SK-N-SH (cell line): ENCODE data around the gene IMMP1L.

Experiments used
- EP300 ChIP-seq, 2 experiments: IDR thresholded peaks; 2 replicates each; pipeline versions ENCODE4 v1.4.0 to v1.6.1; 2012; ENCODE audit warnings: borderline replicate concordance in 1 of 2, low read depth in 1 of 2, low read length in 1 of 2
- EZH2phosphoT487 ChIP-seq: fragments of 200-600 bp; sonication (generic); IDR thresholded peaks from 2 replicates; pipeline ENCODE4 v1.6.1; 2017; ENCODE audit warnings: low read depth, mixed run types, mild to moderate bottlenecking, antibody characterized with exemption, moderate library complexity, borderline replicate concordance
- GABPA ChIP-seq: IDR thresholded peaks from 2 replicates; pipeline ENCODE4 v1.4.0; 2012; ENCODE audit warnings: low read depth, mild to moderate bottlenecking
- JUND ChIP-seq: IDR thresholded peaks from 2 replicates; pipeline ENCODE4 v1.4.0; 2012
- MXI1 ChIP-seq: IDR thresholded peaks from 2 replicates; pipeline ENCODE4 v1.6.1; 2012; ENCODE audit warnings: mild to moderate bottlenecking, low read depth, low read length, improper control_type of control experiment
- POLR2AphosphoS5 ChIP-seq: IDR thresholded peaks from 2 replicates; pipeline ENCODE4 v1.6.1; 2012; ENCODE audit warnings: low read depth, low read length
- TAF1 ChIP-seq: IDR thresholded peaks from 2 replicates; pipeline ENCODE4 v1.6.1; 2012; ENCODE audit warnings: low read depth, mild to moderate bottlenecking, low read length, moderate library complexity, borderline replicate concordance
- TF ChIP-seq, protein P1 (sequence below): IDR thresholded peaks from 2 replicates; pipeline ENCODE4 v1.4.0; 2012; ENCODE audit warnings: low read depth, borderline replicate concordance
- TF ChIP-seq, protein P2 (sequence below): fragments of 200-600 bp; sonication (generic); IDR thresholded peaks from 2 replicates; pipeline ENCODE4 v1.6.1; 2017; ENCODE audit warnings: antibody characterized with exemption, mild to moderate bottlenecking, moderate library complexity
- TF ChIP-seq, protein P3 (sequence below): IDR thresholded peaks from 2 replicates; pipeline ENCODE4 v1.6.1; 2012; ENCODE audit warnings: mild to moderate bottlenecking, low read depth, low read length, moderate library complexity
- TF ChIP-seq, protein P4 (sequence below): IDR thresholded peaks from 2 replicates; pipeline ENCODE4; 2012
- TF ChIP-seq, protein P5 (sequence below): IDR thresholded peaks from 2 replicates; pipeline ENCODE4 v1.4.0; 2012; ENCODE audit warnings: low read depth

DNA sequence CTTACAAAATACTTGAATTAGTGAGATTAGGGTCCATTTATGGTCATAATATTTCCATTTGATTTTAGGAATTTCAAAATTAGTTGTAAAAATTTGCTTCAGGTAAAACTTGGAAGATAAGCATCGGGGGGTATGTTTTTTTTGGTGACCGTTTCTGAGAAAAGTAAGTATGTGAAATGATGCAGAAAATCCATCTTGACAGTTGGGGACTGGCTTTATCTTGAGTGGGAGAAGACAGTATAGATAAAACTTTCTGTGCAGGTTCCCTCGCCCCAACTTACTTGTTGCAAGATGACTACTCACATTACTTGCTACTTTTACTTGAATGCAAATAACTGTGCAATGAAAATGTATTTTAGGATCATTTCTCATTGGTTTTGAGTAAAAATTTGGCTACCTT is 90.3 kb downstream of the IMMP1L start:
- TF ChIP-seq POLR2AphosphoS5: no peak
- TF ChIP-seq, protein P1, sequence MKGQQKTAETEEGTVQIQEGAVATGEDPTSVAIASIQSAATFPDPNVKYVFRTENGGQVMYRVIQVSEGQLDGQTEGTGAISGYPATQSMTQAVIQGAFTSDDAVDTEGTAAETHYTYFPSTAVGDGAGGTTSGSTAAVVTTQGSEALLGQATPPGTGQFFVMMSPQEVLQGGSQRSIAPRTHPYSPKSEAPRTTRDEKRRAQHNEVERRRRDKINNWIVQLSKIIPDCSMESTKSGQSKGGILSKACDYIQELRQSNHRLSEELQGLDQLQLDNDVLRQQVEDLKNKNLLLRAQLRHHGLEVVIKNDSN: no peak
- no peak for TF ChIP-seq TAF1
- TF ChIP-seq, protein P2, sequence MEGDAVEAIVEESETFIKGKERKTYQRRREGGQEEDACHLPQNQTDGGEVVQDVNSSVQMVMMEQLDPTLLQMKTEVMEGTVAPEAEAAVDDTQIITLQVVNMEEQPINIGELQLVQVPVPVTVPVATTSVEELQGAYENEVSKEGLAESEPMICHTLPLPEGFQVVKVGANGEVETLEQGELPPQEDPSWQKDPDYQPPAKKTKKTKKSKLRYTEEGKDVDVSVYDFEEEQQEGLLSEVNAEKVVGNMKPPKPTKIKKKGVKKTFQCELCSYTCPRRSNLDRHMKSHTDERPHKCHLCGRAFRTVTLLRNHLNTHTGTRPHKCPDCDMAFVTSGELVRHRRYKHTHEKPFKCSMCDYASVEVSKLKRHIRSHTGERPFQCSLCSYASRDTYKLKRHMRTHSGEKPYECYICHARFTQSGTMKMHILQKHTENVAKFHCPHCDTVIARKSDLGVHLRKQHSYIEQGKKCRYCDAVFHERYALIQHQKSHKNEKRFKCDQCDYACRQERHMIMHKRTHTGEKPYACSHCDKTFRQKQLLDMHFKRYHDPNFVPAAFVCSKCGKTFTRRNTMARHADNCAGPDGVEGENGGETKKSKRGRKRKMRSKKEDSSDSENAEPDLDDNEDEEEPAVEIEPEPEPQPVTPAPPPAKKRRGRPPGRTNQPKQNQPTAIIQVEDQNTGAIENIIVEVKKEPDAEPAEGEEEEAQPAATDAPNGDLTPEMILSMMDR: no peak
- no peak for TF ChIP-seq MXI1
- no peak for TF ChIP-seq EP300 (IDR thresholded peaks at IDR 0.05; ENCODE audit: borderline replicate concordance in 1 of 2, low read depth in 1 of 2, low read length in 1 of 2)
- TF ChIP-seq, protein P3, sequence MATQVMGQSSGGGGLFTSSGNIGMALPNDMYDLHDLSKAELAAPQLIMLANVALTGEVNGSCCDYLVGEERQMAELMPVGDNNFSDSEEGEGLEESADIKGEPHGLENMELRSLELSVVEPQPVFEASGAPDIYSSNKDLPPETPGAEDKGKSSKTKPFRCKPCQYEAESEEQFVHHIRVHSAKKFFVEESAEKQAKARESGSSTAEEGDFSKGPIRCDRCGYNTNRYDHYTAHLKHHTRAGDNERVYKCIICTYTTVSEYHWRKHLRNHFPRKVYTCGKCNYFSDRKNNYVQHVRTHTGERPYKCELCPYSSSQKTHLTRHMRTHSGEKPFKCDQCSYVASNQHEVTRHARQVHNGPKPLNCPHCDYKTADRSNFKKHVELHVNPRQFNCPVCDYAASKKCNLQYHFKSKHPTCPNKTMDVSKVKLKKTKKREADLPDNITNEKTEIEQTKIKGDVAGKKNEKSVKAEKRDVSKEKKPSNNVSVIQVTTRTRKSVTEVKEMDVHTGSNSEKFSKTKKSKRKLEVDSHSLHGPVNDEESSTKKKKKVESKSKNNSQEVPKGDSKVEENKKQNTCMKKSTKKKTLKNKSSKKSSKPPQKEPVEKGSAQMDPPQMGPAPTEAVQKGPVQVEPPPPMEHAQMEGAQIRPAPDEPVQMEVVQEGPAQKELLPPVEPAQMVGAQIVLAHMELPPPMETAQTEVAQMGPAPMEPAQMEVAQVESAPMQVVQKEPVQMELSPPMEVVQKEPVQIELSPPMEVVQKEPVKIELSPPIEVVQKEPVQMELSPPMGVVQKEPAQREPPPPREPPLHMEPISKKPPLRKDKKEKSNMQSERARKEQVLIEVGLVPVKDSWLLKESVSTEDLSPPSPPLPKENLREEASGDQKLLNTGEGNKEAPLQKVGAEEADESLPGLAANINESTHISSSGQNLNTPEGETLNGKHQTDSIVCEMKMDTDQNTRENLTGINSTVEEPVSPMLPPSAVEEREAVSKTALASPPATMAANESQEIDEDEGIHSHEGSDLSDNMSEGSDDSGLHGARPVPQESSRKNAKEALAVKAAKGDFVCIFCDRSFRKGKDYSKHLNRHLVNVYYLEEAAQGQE: no peak
- no peak for TF ChIP-seq JUND
- no peak for TF ChIP-seq EZH2phosphoT487
- TF ChIP-seq, protein P4, sequence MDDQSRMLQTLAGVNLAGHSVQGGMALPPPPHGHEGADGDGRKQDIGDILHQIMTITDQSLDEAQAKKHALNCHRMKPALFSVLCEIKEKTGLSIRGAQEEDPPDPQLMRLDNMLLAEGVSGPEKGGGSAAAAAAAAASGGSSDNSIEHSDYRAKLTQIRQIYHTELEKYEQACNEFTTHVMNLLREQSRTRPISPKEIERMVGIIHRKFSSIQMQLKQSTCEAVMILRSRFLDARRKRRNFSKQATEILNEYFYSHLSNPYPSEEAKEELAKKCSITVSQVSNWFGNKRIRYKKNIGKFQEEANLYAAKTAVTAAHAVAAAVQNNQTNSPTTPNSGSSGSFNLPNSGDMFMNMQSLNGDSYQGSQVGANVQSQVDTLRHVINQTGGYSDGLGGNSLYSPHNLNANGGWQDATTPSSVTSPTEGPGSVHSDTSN: no peak
- TF ChIP-seq, protein P5, sequence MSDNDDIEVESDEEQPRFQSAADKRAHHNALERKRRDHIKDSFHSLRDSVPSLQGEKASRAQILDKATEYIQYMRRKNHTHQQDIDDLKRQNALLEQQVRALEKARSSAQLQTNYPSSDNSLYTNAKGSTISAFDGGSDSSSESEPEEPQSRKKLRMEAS: no peak
- no peak for TF ChIP-seq GABPA
